Measurements from ENCODE around the gene HNRNPUL1. TPM values are rescaled to one million over a fixed set of nuclear protein-coding genes. Genes with fewer than 3 reads are reported as not detected.
"Not testable (repeated sequence)": the region's sequence is repeated elsewhere in the genome, so short reads cannot be mapped to it uniquely, and the experiment has no call there.

Gene HNRNPUL1
- polyA plus RNA-seq, 4 donors: 76.3 to 139 (median 99.1) TPM

- no peak for FAIRE-seq
- WGBS, 3 donors: 89 to 91% (median 89%) methylated on average over 6 of the region's 6 CpGs
- no peaks in the 10 kb centered on the region for H3K27me3 ChIP-seq (ENCODE audit: control insufficient read depth in 3 of 3, insufficient read depth in 3 of 3, low read length in 3 of 3)
- no peaks in the 10 kb centered on the region for H3K4me1 ChIP-seq (ENCODE audit: control insufficient read depth in 3 of 3, insufficient read depth in 2 of 3, low read depth in 1 of 3, low read length in 2 of 3)
- no peaks in the 10 kb centered on the region for H3K9me3 ChIP-seq (ENCODE audit: control insufficient read depth in 2 of 2, insufficient read depth in 1 of 2, low read depth in 1 of 2, low read length in 1 of 2)
- no peak overlapping the region for H3K4me3 ChIP-seq (ENCODE audit: low read depth in 1 of 3, low read length in 3 of 3)
- DNase-seq: no peak
- no peak overlapping the region for H3K27ac ChIP-seq (ENCODE audit: low read depth in 1 of 3, low read length in 2 of 3)
- peaks cover 45 to 88% (median 58%) of the 10 kb centered on the region in 3 donors for H3K36me3 ChIP-seq (ENCODE audit: control insufficient read depth in 3 of 3, insufficient read depth in 2 of 3, low read depth in 1 of 3, low read length in 3 of 3)
Measured at GRCh38 chr19:41273076-41273475, 8.9 kb downstream of the HNRNPUL1 start.

- Histone ChIP-seq H3K9me3 (ENCODE audit: control insufficient read depth in 2 of 2, insufficient read depth in 1 of 2, low read depth in 1 of 2, low read length in 1 of 2) (no peaks in the 10 kb centered on the region), H3K27me3 (ENCODE audit: control insufficient read depth in 3 of 3, insufficient read depth in 3 of 3, low read length in 3 of 3) (no peaks in the 10 kb centered on the region), H3K27ac (ENCODE audit: low read depth in 1 of 3, low read length in 2 of 3) (no peak overlapping the region), H3K36me3 (ENCODE audit: control insufficient read depth in 3 of 3, insufficient read depth in 2 of 3, low read depth in 1 of 3, low read length in 3 of 3) (peaks cover 46 to 85% (median 59%) of the 10 kb centered on the region in 3 donors), H3K4me3 (ENCODE audit: low read depth in 1 of 3, low read length in 3 of 3) (no peak overlapping the region), H3K4me1 (ENCODE audit: control insufficient read depth in 3 of 3, insufficient read depth in 2 of 3, low read depth in 1 of 3, low read length in 2 of 3) (no peaks in the 10 kb centered on the region)
- FAIRE-seq (no peak), DNase-seq (no peak)
- WGBS, 3 donors: 93 to 94% (median 93%) methylated on average over 5 of the region's 5 CpGs
Measured at GRCh38 chr19:41274802-41275201, 10.6 kb downstream of the HNRNPUL1 start.

GRCh38 chr19:41276231-41276630 lies 12.1 kb downstream of the HNRNPUL1 start:
- DNase-seq (no peak), FAIRE-seq (no peak)
- H3K4me3 ChIP-seq (ENCODE audit: low read depth in 1 of 3, low read length in 3 of 3): no peak overlapping the region
- no peaks in the 10 kb centered on the region for H3K27me3 ChIP-seq (ENCODE audit: control insufficient read depth in 3 of 3, insufficient read depth in 3 of 3, low read length in 3 of 3)
- peaks cover 50 to 82% (median 61%) of the 10 kb centered on the region in 3 donors for H3K36me3 ChIP-seq (ENCODE audit: control insufficient read depth in 3 of 3, insufficient read depth in 2 of 3, low read depth in 1 of 3, low read length in 3 of 3)
- no peak overlapping the region for H3K27ac ChIP-seq (ENCODE audit: low read depth in 1 of 3, low read length in 2 of 3)
- no peaks in the 10 kb centered on the region for H3K9me3 ChIP-seq (ENCODE audit: control insufficient read depth in 2 of 2, insufficient read depth in 1 of 2, low read depth in 1 of 2, low read length in 1 of 2)
- 72 to 88% (median 80%) methylated on average over 3 of the region's 3 CpGs for WGBS, 3 donors
- H3K4me1 ChIP-seq (ENCODE audit: control insufficient read depth in 3 of 3, insufficient read depth in 2 of 3, low read depth in 1 of 3, low read length in 2 of 3): no peaks in the 10 kb centered on the region

- H3K27ac ChIP-seq (ENCODE audit: low read depth in 1 of 3, low read length in 2 of 3): no peak overlapping the region
- DNase-seq (no peak), FAIRE-seq (no peak)
- no peaks in the 10 kb centered on the region for H3K4me1 ChIP-seq (ENCODE audit: control insufficient read depth in 3 of 3, insufficient read depth in 2 of 3, low read depth in 1 of 3, low read length in 2 of 3)
- H3K36me3 ChIP-seq (ENCODE audit: control insufficient read depth in 3 of 3, insufficient read depth in 2 of 3, low read depth in 1 of 3, low read length in 3 of 3): peaks cover 43 to 77% (median 49%) of the 10 kb centered on the region in 3 donors
- H3K4me3 ChIP-seq (ENCODE audit: low read depth in 1 of 3, low read length in 3 of 3): no peak overlapping the region
- H3K27me3 ChIP-seq (ENCODE audit: control insufficient read depth in 3 of 3, insufficient read depth in 3 of 3, low read length in 3 of 3): no peaks in the 10 kb centered on the region
- 91 to 96% (median 96%) methylated on average over 2 of the region's 2 CpGs for WGBS, 3 donors
- no peaks in the 10 kb centered on the region for H3K9me3 ChIP-seq (ENCODE audit: control insufficient read depth in 2 of 2, insufficient read depth in 1 of 2, low read depth in 1 of 2, low read length in 1 of 2)
Measured at GRCh38 chr19:41278478-41278877, 14.3 kb downstream of the HNRNPUL1 start.

- DNase-seq (no peak), FAIRE-seq (no peak)
- Histone ChIP-seq H3K4me3 (ENCODE audit: low read depth in 1 of 3, low read length in 3 of 3) (no peak overlapping the region), H3K36me3 (ENCODE audit: control insufficient read depth in 3 of 3, insufficient read depth in 2 of 3, low read depth in 1 of 3, low read length in 3 of 3) (peaks cover 16 to 77% (median 35%) of the 10 kb centered on the region in 3 donors), H3K4me1 (ENCODE audit: control insufficient read depth in 3 of 3, insufficient read depth in 2 of 3, low read depth in 1 of 3, low read length in 2 of 3) (no peaks in the 10 kb centered on the region), H3K9me3 (ENCODE audit: control insufficient read depth in 2 of 2, insufficient read depth in 1 of 2, low read depth in 1 of 2, low read length in 1 of 2) (no peaks in the 10 kb centered on the region), H3K27me3 (ENCODE audit: control insufficient read depth in 3 of 3, insufficient read depth in 3 of 3, low read length in 3 of 3) (no peaks in the 10 kb centered on the region), H3K27ac (ENCODE audit: low read depth in 1 of 3, low read length in 2 of 3) (no peak overlapping the region)
- WGBS, 3 donors: 80 to 89% (median 86%) methylated on average over 3 of the region's 3 CpGs
Measured at GRCh38 chr19:41288673-41289530, 24.7 kb downstream of the HNRNPUL1 start.

- peaks cover 18 to 78% (median 45%) of the 10 kb centered on the region in 3 donors for H3K36me3 ChIP-seq (ENCODE audit: control insufficient read depth in 3 of 3, insufficient read depth in 2 of 3, low read depth in 1 of 3, low read length in 3 of 3)
- not testable (repeated sequence) for H3K4me1 ChIP-seq (ENCODE audit: control insufficient read depth in 3 of 3, insufficient read depth in 2 of 3, low read depth in 1 of 3, low read length in 2 of 3); H3K27me3 ChIP-seq (ENCODE audit: control insufficient read depth in 3 of 3, insufficient read depth in 3 of 3, low read length in 3 of 3); H3K4me3 ChIP-seq (ENCODE audit: low read depth in 1 of 3, low read length in 3 of 3); H3K9me3 ChIP-seq (ENCODE audit: control insufficient read depth in 2 of 2, insufficient read depth in 1 of 2, low read depth in 1 of 2, low read length in 1 of 2); FAIRE-seq; DNase-seq; H3K27ac ChIP-seq (ENCODE audit: low read depth in 1 of 3, low read length in 2 of 3)
- 92 to 95% (median 94%) methylated on average over 8 of the region's 8 CpGs for WGBS, 3 donors
Measured at GRCh38 chr19:41289814-41290213, 25.6 kb downstream of the HNRNPUL1 start.

- no peaks in the 10 kb centered on the region for H3K27me3 ChIP-seq (ENCODE audit: control insufficient read depth in 3 of 3, insufficient read depth in 3 of 3, low read length in 3 of 3)
- H3K9me3 ChIP-seq (ENCODE audit: control insufficient read depth in 2 of 2, insufficient read depth in 1 of 2, low read depth in 1 of 2, low read length in 1 of 2): no peaks in the 10 kb centered on the region
- H3K4me3 ChIP-seq (ENCODE audit: low read depth in 1 of 3, low read length in 3 of 3): no peak overlapping the region
- WGBS, 3 donors: 95 to 98% (median 97%) methylated on average over 10 of the region's 10 CpGs
- no peak for DNase-seq
- H3K27ac ChIP-seq (ENCODE audit: low read depth in 1 of 3, low read length in 2 of 3): no peak overlapping the region
- FAIRE-seq: no peak
- peaks cover 11 to 82% (median 53%) of the 10 kb centered on the region in 3 donors for H3K36me3 ChIP-seq (ENCODE audit: control insufficient read depth in 3 of 3, insufficient read depth in 2 of 3, low read depth in 1 of 3, low read length in 3 of 3)
- H3K4me1 ChIP-seq (ENCODE audit: control insufficient read depth in 3 of 3, insufficient read depth in 2 of 3, low read depth in 1 of 3, low read length in 2 of 3): peaks cover 0 to 34% (median 12%) of the 10 kb centered on the region in 3 donors
Measured at GRCh38 chr19:41294393-41294792, 30.2 kb downstream of the HNRNPUL1 start.

- 31 to 61% (median 42%) methylated on average over 6 of the region's 6 CpGs for WGBS, 3 donors
- FAIRE-seq (no peak), DNase-seq (peak; percentile 66 to 74)
- Histone ChIP-seq H3K27me3 (ENCODE audit: control insufficient read depth in 3 of 3, insufficient read depth in 3 of 3, low read length in 3 of 3) (no peaks in the 10 kb centered on the region), H3K4me3 (ENCODE audit: low read depth in 1 of 3, low read length in 3 of 3) (no peak overlapping the region), H3K4me1 (ENCODE audit: control insufficient read depth in 3 of 3, insufficient read depth in 2 of 3, low read depth in 1 of 3, low read length in 2 of 3) (peaks cover 0 to 34% (median 12%) of the 10 kb centered on the region in 3 donors), H3K27ac (ENCODE audit: low read depth in 1 of 3, low read length in 2 of 3) (peak overlapping the region in 2 of 3 donors; percentile 39 to 47), H3K36me3 (ENCODE audit: control insufficient read depth in 3 of 3, insufficient read depth in 2 of 3, low read depth in 1 of 3, low read length in 3 of 3) (peaks cover 11 to 82% (median 53%) of the 10 kb centered on the region in 3 donors), H3K9me3 (ENCODE audit: control insufficient read depth in 2 of 2, insufficient read depth in 1 of 2, low read depth in 1 of 2, low read length in 1 of 2) (no peaks in the 10 kb centered on the region)
Measured at GRCh38 chr19:41295499-41295898, 31.3 kb downstream of the HNRNPUL1 start.
